Thyroid gland (tissue), 4 donors: Measurements from ENCODE around the gene CHRM5. TPM values are rescaled to one million over a fixed set of nuclear protein-coding genes. Genes with fewer than 3 reads are reported as not detected.
"Not testable (repeated sequence)": the region's sequence is repeated elsewhere in the genome, so short reads cannot be mapped to it uniquely, and the experiment has no call there.

ENCODE experiments used
- DNase-seq, 2 donors: peaks; one replicate each; pipeline ENCODE4 v3.0.0-alpha.2; 2019
- H3K27ac ChIP-seq, 3 donors: fragments of 200-600 bp; sonication (generic); 1 replicate in 2 of 3; 2 replicates in 1 of 3; pipeline ENCODE4 v1.5.1; 2016 to 2019; ENCODE audit warnings: mild to moderate bottlenecking in 1 of 3, moderate library complexity in 1 of 3
- H3K27me3 ChIP-seq: fragments of 200-600 bp; sonication (generic); one replicate; pipeline ENCODE4 v1.5.1; 2019
- H3K36me3 ChIP-seq, 2 donors: fragments of 200-600 bp; sonication (generic); one replicate each; pipeline ENCODE4 v1.5.1; 2016 to 2019
- H3K4me1 ChIP-seq, 2 donors: fragments of 200-600 bp; sonication (generic); one replicate each; pipeline ENCODE4 v1.5.1; 2017 to 2019
- H3K4me3 ChIP-seq, 3 donors: fragments of 200-600 bp; sonication (generic); replicated peaks in 1 of 3; 1 replicate in 2 of 3; 2 replicates in 1 of 3; pipeline ENCODE4 v1.5.1; 2016; ENCODE audit warnings: mild to moderate bottlenecking in 1 of 3
- H3K9me3 ChIP-seq: fragments of 200-600 bp; sonication (generic); one replicate; pipeline ENCODE4 v1.5.1; 2017
- POLR2A ChIP-seq, 2 donors: fragments of 450-650 bp; IDR thresholded peaks; one replicate each; pipeline ENCODE4 v1.6.1; 2017; ENCODE audit warnings: antibody characterized with exemption in 2 of 2, mild to moderate bottlenecking in 2 of 2, moderate library complexity in 1 of 2
- WGBS, 2 donors: methylation state at CpG; one replicate each; pipeline ENCODE4 v1.1.5; 2017; 5-methylcytosine and 5-hydroxymethylcytosine counted together
- intact Hi-C: fragments of 100-400 bp; cut with DNase I; formaldehyde crosslinking; loops from one replicate; pipeline ENCODE4 v1.15.1; 2023
- total RNA-seq, 4 donors: library from RNA; depleted of rRNA; stranded (reverse); fragments of >200 nt; gene quantifications; one replicate each; pipeline ENCODE4 v1.2.3, GENCODE V29; 2016
- TF ChIP-seq, protein P1 (sequence below), 6 experiments: fragments of 200-600 bp in 3 of 6; fragments of 450-650 bp in 3 of 6; sonication (generic) in 3 of 6; IDR thresholded peaks; one replicate each; pipeline ENCODE4 v1.5.1; 2016 to 2019; ENCODE audit warnings: antibody characterized with exemption in 6 of 6, mild to moderate bottlenecking in 2 of 6, inconsistent platforms in 1 of 6, moderate library complexity in 1 of 6

The CHRM5 gene
- total RNA-seq, 4 donors from 2014 or later, result not detected

DNA sequence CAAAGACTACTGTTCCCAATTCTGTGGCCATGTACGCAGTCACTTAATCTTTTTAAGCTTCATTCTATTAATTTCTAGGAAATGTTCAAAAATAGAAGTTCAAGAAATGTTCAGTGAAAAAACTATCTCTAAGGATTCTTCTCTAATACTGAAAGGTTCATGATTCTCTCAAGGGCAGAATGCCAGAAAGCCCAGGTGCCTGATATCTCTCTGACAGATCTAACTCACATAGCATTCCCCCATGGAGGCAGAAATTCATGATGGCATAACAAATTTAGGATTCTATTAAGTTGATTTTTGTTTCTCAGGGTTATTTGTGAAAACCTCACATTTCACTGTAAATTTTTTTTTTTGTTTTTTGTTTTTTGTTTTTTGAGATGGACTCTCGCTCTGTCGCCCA, 17.5 kb downstream of the CHRM5 start:
- Histone ChIP-seq H3K36me3 (no peaks in the 10 kb centered on the region), H3K9me3 (no peaks in the 10 kb centered on the region), H3K27ac (no peak overlapping the region), H3K4me1 (no peaks in the 10 kb centered on the region), H3K4me3 (no peak overlapping the region), H3K27me3 (no peaks in the 10 kb centered on the region)
- TF ChIP-seq, protein P1, sequence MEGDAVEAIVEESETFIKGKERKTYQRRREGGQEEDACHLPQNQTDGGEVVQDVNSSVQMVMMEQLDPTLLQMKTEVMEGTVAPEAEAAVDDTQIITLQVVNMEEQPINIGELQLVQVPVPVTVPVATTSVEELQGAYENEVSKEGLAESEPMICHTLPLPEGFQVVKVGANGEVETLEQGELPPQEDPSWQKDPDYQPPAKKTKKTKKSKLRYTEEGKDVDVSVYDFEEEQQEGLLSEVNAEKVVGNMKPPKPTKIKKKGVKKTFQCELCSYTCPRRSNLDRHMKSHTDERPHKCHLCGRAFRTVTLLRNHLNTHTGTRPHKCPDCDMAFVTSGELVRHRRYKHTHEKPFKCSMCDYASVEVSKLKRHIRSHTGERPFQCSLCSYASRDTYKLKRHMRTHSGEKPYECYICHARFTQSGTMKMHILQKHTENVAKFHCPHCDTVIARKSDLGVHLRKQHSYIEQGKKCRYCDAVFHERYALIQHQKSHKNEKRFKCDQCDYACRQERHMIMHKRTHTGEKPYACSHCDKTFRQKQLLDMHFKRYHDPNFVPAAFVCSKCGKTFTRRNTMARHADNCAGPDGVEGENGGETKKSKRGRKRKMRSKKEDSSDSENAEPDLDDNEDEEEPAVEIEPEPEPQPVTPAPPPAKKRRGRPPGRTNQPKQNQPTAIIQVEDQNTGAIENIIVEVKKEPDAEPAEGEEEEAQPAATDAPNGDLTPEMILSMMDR (IDR thresholded peaks at IDR 0.05), result no peak
- TF ChIP-seq POLR2A (IDR thresholded peaks at IDR 0.05), result no peak
- intact Hi-C loops, result no loop called here
- DNase-seq, result no peak
- 62 to 66% methylated on average over 3 of the region's 3 CpGs for WGBS, 2 donors

DNA sequence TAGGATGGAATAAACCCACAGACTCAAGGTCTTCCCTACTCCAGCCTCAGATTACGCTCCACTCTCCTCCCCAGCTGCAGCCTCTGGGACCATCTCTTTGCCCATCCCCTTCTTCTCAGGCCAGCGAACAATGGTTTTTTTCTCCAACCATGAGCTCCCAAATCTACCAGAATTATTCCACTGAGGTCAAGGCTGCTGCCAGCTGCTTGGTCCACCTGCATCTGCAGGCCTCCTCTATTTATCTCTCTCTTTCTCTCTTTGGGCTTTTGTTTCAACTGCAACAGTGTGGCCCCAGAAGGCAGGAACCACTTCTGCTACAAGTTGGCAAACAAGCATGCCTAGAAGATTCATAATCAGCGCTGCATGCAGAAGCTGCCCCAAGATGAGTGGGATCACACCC, 19.1 kb downstream of the CHRM5 start:
- 96 to 100% methylated on average over 3 of the region's 3 CpGs for WGBS, 2 donors
- Histone ChIP-seq H3K36me3 (no peaks in the 10 kb centered on the region), H3K27me3 (no peaks in the 10 kb centered on the region), H3K27ac (no peak overlapping the region), H3K4me1 (no peaks in the 10 kb centered on the region), H3K4me3 (no peak overlapping the region), H3K9me3 (no peaks in the 10 kb centered on the region)
- intact Hi-C loops, result no loop called here
- TF ChIP-seq, protein P1 (IDR thresholded peaks at IDR 0.05), result no peak
- no peak for TF ChIP-seq POLR2A (IDR thresholded peaks at IDR 0.05)
- no peak for DNase-seq

DNA sequence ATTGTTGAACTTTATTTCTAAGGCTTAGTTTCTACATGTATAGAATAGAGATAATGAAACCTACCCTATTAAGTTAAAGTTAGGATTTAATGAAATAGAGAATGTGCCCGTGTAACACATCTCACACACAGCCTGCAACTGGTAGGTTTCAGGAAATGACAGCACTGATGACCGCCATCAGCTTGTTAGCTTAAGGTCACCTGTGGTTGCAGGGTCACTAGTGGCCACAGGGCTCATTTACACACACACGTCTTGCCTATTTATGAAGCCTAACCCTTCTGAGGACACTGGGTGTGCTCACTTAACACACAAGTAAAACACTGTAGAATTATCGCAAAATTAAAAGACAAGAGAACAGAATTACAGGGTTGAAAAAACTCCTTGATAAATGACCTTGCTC, 20.1 kb downstream of the CHRM5 start:
- DNase-seq, result no peak
- intact Hi-C loops, result no loop called here
- H3K27ac ChIP-seq, result no peak overlapping the region
- TF ChIP-seq, protein P1 (IDR thresholded peaks at IDR 0.05), result no peak
- TF ChIP-seq POLR2A (IDR thresholded peaks at IDR 0.05), result no peak
- H3K9me3 ChIP-seq, result no peaks in the 10 kb centered on the region
- no peak overlapping the region for H3K4me3 ChIP-seq
- H3K4me1 ChIP-seq, result no peaks in the 10 kb centered on the region
- H3K27me3 ChIP-seq, result no peaks in the 10 kb centered on the region
- 95 to 96% methylated on average over 4 of the region's 4 CpGs for WGBS, 2 donors
- H3K36me3 ChIP-seq, result no peaks in the 10 kb centered on the region

- no peaks in the 10 kb centered on the region for H3K9me3 ChIP-seq
- H3K27ac ChIP-seq, result no peak overlapping the region
- intact Hi-C loops, result no loop called here
- H3K4me3 ChIP-seq, result no peak overlapping the region
- H3K36me3 ChIP-seq, result no peaks in the 10 kb centered on the region
- DNase-seq, result no peak
- no peaks in the 10 kb centered on the region for H3K27me3 ChIP-seq
- 82 to 93% methylated on average over 9 of the region's 9 CpGs for WGBS, 2 donors
- no peaks in the 10 kb centered on the region for H3K4me1 ChIP-seq
- TF ChIP-seq, protein P1 (IDR thresholded peaks at IDR 0.05), result peak in 1 of 6 experiments; percentile 14
- TF ChIP-seq POLR2A (IDR thresholded peaks at IDR 0.05), result no peak
These were observed 25.8 kb downstream of the CHRM5 start for GRCh38 chr15:33994005-33994615.

DNA sequence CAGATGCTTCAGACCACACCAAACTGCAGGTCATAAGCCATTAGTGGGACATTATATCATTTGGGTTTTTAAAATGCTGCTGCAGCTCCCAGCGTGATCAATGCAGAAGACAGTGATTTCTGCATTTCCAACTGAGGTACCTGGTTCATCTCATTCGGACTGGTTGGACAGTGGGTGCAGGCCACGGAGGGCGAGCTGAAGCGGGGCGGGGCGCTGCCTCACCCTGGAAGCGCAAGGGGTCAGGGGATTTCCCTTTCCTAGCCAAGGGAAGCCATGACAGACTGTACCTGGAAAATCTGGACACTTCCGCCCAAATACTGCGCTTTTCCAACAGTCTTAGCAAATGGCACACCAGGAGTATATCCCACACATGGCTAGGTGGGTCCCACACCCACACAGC, 27.4 kb downstream of the CHRM5 start:
- intact Hi-C loops, H3K4me1 ChIP-seq, H3K27ac ChIP-seq, DNase-seq, H3K4me3 ChIP-seq, H3K27me3 ChIP-seq, H3K36me3 ChIP-seq, H3K9me3 ChIP-seq: not testable (repeated sequence)
- WGBS, 2 donors, result 93 to 100% methylated on average over 4 to 10 of the region's 10 CpGs
